PC-3 (cell line): ENCODE results near the gene SGPL1. TPM values are rescaled to one million over a fixed set of nuclear protein-coding genes. Genes with fewer than 3 reads are reported as not detected.
A peak's percentile ranks its signal among the peaks of the same experiment; 100 is the strongest.

Experiments
- ATAC-seq: fragments of 200-7000 bp; cut with Tn5 transposase; 2 replicates; pipeline ENCODE4 v1.9.1; 2020; ENCODE audit warnings: mild to moderate bottlenecking, moderate library complexity
- BruUV-seq: library from RNA; stranded (reverse); fragments of 400-500 nt; replicated peaks from 2 replicates; lab custom pipeline; 2021; lab: Mats Ljungman, UMichigan
- CTCF ChIA-PET: fragments of 300-600 bp; sonication (Branson Sonifier 250); formaldehyde crosslinking; loops from one replicate; lab custom pipeline; 2022; ENCODE audit warnings: antibody characterized with exemption; lab: Charles Lee
- POLR2A ChIA-PET: fragments of 300-600 bp; sonication (Branson Sonifier 250); formaldehyde crosslinking; loops from one replicate; lab custom pipeline; 2022; ENCODE audit warnings: antibody characterized with exemption; ENCODE audit not compliant: unreplicated experiment; lab: Charles Lee
- DNase-seq: peaks from one replicate; pipeline ENCODE4 v3.0.0-alpha.2; 2015
- H2AFZ ChIP-seq: fragments of 300-600 bp; sonication (generic); 2 replicates; pipeline ENCODE4 v1.6.0; 2016; ENCODE audit warnings: antibody characterized with exemption, low read length
- H3F3A ChIP-seq: fragments of 300-600 bp; sonication (generic); one replicate; pipeline ENCODE4 v1.6.0; 2017; ENCODE audit warnings: antibody characterized with exemption, low read length, control low read depth, mild to moderate bottlenecking; ENCODE audit not compliant: unreplicated experiment
- H3K27ac ChIP-seq: fragments of 300-600 bp; sonication (generic); 2 replicates; pipeline ENCODE4 v1.5.1; 2016; ENCODE audit warnings: mild to moderate bottlenecking, low read length
- H3K27me3 ChIP-seq: fragments of 300-600 bp; sonication (generic); 2 replicates; pipeline ENCODE4 v1.6.1; 2016; ENCODE audit warnings: low read length, mixed read lengths
- H3K36me3 ChIP-seq: fragments of 300-600 bp; sonication (generic); 2 replicates; pipeline ENCODE4 v1.6.1; 2016; ENCODE audit warnings: low read depth, mixed run types, low read length, mixed read lengths
- H3K4me1 ChIP-seq: fragments of 300-600 bp; sonication (generic); 2 replicates; pipeline ENCODE4 v1.5.1; 2016; ENCODE audit warnings: low read length; ENCODE audit not compliant: insufficient read depth
- H3K4me2 ChIP-seq: fragments of 300-600 bp; sonication (generic); 2 replicates; pipeline ENCODE4 v1.6.0; 2016; ENCODE audit warnings: low read length
- H3K4me3 ChIP-seq: fragments of 300-600 bp; sonication (generic); 2 replicates; pipeline ENCODE4 v1.5.1; 2016; ENCODE audit warnings: mild to moderate bottlenecking, low read length, mixed read lengths
- H3K79me2 ChIP-seq: fragments of 300-600 bp; sonication (generic); 2 replicates; pipeline ENCODE4 v1.6.1; 2017; ENCODE audit warnings: low read length, mixed read lengths
- H3K9ac ChIP-seq: fragments of 300-600 bp; sonication (generic); 2 replicates; pipeline ENCODE4 v1.6.0; 2016; ENCODE audit warnings: mild to moderate bottlenecking, low read length
- H3K9me2 ChIP-seq: fragments of 300-600 bp; sonication (generic); replicated peaks from 2 replicates; pipeline ENCODE4 v1.6.1; 2016; ENCODE audit warnings: mixed run types, low read length, mixed read lengths
- H3K9me3 ChIP-seq: fragments of 300-600 bp; sonication (generic); 2 replicates; pipeline ENCODE4 v1.6.1; 2016; ENCODE audit warnings: low read length, mixed read lengths
- H4K20me1 ChIP-seq: fragments of 300-600 bp; sonication (generic); 2 replicates; pipeline ENCODE4 v1.6.1; 2016; ENCODE audit warnings: low read length, mixed read lengths
- CTCF ChIP-seq: fragments of 300-600 bp; sonication (generic); conservative IDR thresholded peaks from 2 replicates; pipeline ENCODE4 v1.5.1; 2017; ENCODE audit warnings: antibody characterized with exemption, low read depth, mild to moderate bottlenecking, low read length
- EZH2 ChIP-seq: fragments of 300-600 bp; sonication (generic); IDR thresholded peaks from one replicate; pipeline ENCODE4 v1.6.1; 2017; ENCODE audit warnings: antibody characterized with exemption, mild to moderate bottlenecking, low read length; ENCODE audit not compliant: unreplicated experiment
- EZH2phosphoT487 ChIP-seq: fragments of 300-600 bp; sonication (generic); IDR thresholded peaks from 2 replicates; pipeline ENCODE4 v1.6.1; 2018; ENCODE audit warnings: mild to moderate bottlenecking, antibody characterized with exemption, low read length, borderline replicate concordance
- intact Hi-C: fragments of 100-400 bp; cut with micrococcal nuclease; formaldehyde crosslinking; loops from 2 replicates; pipeline ENCODE4 v1.9.0; 2023
- total RNA-seq: library from RNA; depleted of rRNA; stranded (reverse); fragments of >200 nt; gene quantifications from 2 replicates; pipeline ENCODE4 v1.2.3, GENCODE V29; 2014

The SGPL1 gene
- total RNA-seq, 1 experiment from 2014 or later: 77.6 TPM

DNA sequence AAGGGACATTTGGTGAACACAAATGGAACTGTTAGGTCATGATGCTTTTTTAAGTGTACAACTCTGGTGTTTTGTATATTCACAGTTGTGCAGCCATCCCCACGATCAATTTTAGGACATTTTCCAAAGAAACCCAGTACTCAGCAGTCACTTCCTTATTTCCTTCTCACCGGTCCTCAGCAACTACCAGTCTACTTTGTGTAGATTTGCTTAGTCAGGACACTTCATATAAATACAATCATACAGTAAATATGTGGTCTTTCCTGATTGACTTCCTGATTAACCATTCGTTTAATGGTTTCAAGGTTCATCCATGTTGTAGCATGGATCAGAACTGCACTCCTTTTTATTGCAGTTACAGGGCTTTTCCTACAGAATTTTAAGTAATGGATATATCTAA is 14.4 kb downstream of the SGPL1 start:
- Histone ChIP-seq H3K36me3 (peaks cover 15% of the 10 kb centered on the region), H3K79me2 (peaks cover 79% of the 10 kb centered on the region), H3K4me1 (peaks cover 88% of the 10 kb centered on the region), H4K20me1 (0 out of 2 replicates have a peak, but pooled peaks cover 4% of the 10 kb centered on the region), H3F3A (peaks cover 34% of the 10 kb centered on the region), H3K27me3 (no peaks in the 10 kb centered on the region), H2AFZ (no peak overlapping the region), H3K4me3 (peak overlapping the region; percentile 39), H3K4me2 (peak overlapping the region; percentile 71), H3K9ac (peak overlapping the region; percentile 60), H3K9me2 (no peaks in the 10 kb centered on the region), H3K27ac (peak overlapping the region; percentile 84), H3K9me3 (no peaks in the 10 kb centered on the region)
- intact Hi-C loops: no loop called here
- TF ChIP-seq CTCF (no peak), EZH2 (no peak), EZH2phosphoT487 (no peak)
- BruUV-seq: no TSS peak
- ATAC-seq (peak; percentile 47), DNase-seq (peak; percentile 100)
- POLR2A ChIA-PET: no interaction called here
- CTCF ChIA-PET: interaction anchor here (0.6 kb wide), 2 partner anchors 47 to 73 kb away, joined by 3 read pairs; no protein-coding TSS in a partner anchor

- ChIA-PET POLR2A (no interaction called here), CTCF (interaction anchor here (0.9 to 1.1 kb wide), 2 partner anchors 16 to 71 kb away, joined by 3 to 4 read pairs; no protein-coding TSS in a partner anchor)
- H3K9ac ChIP-seq: no peak overlapping the region
- H3K4me1 ChIP-seq: peaks cover 71% of the 10 kb centered on the region
- peaks cover 25% of the 10 kb centered on the region for H3F3A ChIP-seq
- no peak for DNase-seq
- no peak for ATAC-seq
- peak overlapping the region; percentile 62 for H3K4me2 ChIP-seq
- no peak for TF ChIP-seq CTCF
- TF ChIP-seq EZH2: no peak
- no peak for TF ChIP-seq EZH2phosphoT487
- H3K27ac ChIP-seq: peak overlapping the region; percentile 84
- H3K9me2 ChIP-seq: no peaks in the 10 kb centered on the region
- H3K36me3 ChIP-seq: peaks cover 13% of the 10 kb centered on the region
- H4K20me1 ChIP-seq: no peaks in the 10 kb centered on the region
- no peak overlapping the region for H3K4me3 ChIP-seq
- no peaks in the 10 kb centered on the region for H3K9me3 ChIP-seq
- intact Hi-C loops: loop anchor here (2.0 kb wide), 1 partner anchor 15 kb away; no protein-coding TSS in a partner anchor
- no peaks in the 10 kb centered on the region for H3K27me3 ChIP-seq
- BruUV-seq: no TSS peak
- peaks cover 77% of the 10 kb centered on the region for H3K79me2 ChIP-seq
- H2AFZ ChIP-seq: no peak overlapping the region
Observed at GRCh38 chr10:70832221-70832620, 16.5 kb downstream of the SGPL1 start.

DNA sequence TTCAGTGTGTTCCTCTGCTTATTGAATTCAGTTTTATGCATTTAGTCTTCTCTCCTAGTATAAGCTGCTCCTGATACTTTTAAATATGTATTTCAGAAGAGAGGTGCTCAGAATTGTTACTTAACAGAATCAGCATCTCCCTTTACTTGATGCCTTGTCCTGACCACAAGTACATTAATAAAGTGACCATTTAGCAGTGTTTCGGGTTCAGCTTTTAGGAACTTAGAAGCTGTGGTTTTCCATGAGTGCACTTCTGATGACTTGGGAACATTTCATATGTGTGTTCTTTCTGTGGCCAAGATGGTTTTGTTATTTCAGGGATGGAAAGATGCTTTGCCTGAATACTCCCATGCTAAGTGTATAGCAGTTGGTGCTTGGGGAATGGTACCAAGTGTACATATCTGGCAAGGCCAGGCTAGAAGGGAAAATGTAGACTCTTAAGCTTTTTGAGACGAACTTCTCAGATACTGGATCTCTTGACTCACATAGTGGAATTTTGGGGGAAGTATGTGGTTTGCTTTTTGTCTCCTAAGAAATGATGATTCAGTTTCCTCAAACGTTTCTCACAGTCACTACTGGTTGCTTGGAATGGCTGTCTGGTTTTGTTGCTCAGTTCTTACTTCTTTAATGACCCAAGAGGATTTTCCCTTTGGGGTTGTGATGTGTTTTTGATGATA is 17.2 kb downstream of the SGPL1 start:
- Histone ChIP-seq H3K4me1 (peaks cover 65% of the 10 kb centered on the region), H3K36me3 (peaks cover 20% of the 10 kb centered on the region), H4K20me1 (no peaks in the 10 kb centered on the region), H3K9ac (peak overlapping the region; percentile 32), H3K4me3 (peak overlapping the region; percentile 17; the same call in 1 of the 2 replicates), H3F3A (peaks cover 25% of the 10 kb centered on the region), H3K79me2 (peaks cover 80% of the 10 kb centered on the region), H3K9me2 (no peaks in the 10 kb centered on the region), H3K27ac (peak overlapping the region; percentile 84), H3K9me3 (no peaks in the 10 kb centered on the region), H2AFZ (no peak overlapping the region), H3K4me2 (peak overlapping the region; percentile 62), H3K27me3 (no peaks in the 10 kb centered on the region)
- ChIA-PET CTCF (interaction anchor here (0.9 to 1.1 kb wide), 2 partner anchors 16 to 72 kb away, joined by 3 to 4 read pairs; no protein-coding TSS in a partner anchor), POLR2A (no interaction called here)
- peak; percentile 97 for DNase-seq
- BruUV-seq: no TSS peak
- TF ChIP-seq EZH2phosphoT487: no peak
- TF ChIP-seq CTCF: no peak
- no peak for TF ChIP-seq EZH2
- intact Hi-C loops: loop anchor here (2.0 kb wide), 1 partner anchor 16 kb away; no protein-coding TSS in a partner anchor
- ATAC-seq: peak; percentile 71
